K562 (cell line): ENCODE results near the gene DPP8.

Source experiments
- ADNP ChIP-seq: fragments of 200-800 bp; sonication (Bioruptor generic); IDR thresholded peaks from 2 replicates; pipeline ENCODE4 v1.6.1; 2016; ENCODE audit warnings: missing genetic modification characterization, missing compliant biosample characterization
- CTCF ChIP-seq, 3 experiments: IDR thresholded peaks in 2 of 3; conservative IDR thresholded peaks in 1 of 3; 2 replicates each; pipeline ENCODE4 v1.5.1; 2011 to 2012; ENCODE audit warnings: low read length in 3 of 3, mild to moderate bottlenecking in 3 of 3, control low read depth in 2 of 3, improper control_type of control experiment in 1 of 3, inconsistent platforms in 1 of 3, low read depth in 1 of 3, mixed read lengths in 1 of 3, moderate library complexity in 1 of 3; ENCODE audit not compliant: insufficient read depth in 2 of 3
- EHMT2 ChIP-seq: fragments of 450-650 bp; IDR thresholded peaks from 2 replicates; pipeline ENCODE4 v1.6.1; 2018; ENCODE audit warnings: antibody characterized with exemption
- EP300 ChIP-seq: IDR thresholded peaks from 2 replicates; pipeline ENCODE4 v1.6.1; 2012; ENCODE audit warnings: low read length, improper control_type of control experiment
- SRF ChIP-seq, 2 experiments: fragments of 250-450, 450-650 bp in 1 of 2; sonication (Bioruptor Pico) in 1 of 2; sonication (generic) in 1 of 2; formaldehyde crosslinking; IDR thresholded peaks; 2 replicates each; pipeline versions ENCODE4 v1.5.0 to v1.5.1; 2020 to 2022; ENCODE audit warnings: mild to moderate bottlenecking in 1 of 2, missing genetic modification reagents in 1 of 2
- TFE3 ChIP-seq: fragments of 450-650 bp; formaldehyde crosslinking; IDR thresholded peaks from 2 replicates; pipeline ENCODE4 v1.4.0; 2020; ENCODE audit warnings: mild to moderate bottlenecking, mixed read lengths
- TF ChIP-seq, protein P1 (sequence below): sonication (generic); formaldehyde crosslinking; IDR thresholded peaks from 2 replicates; pipeline ENCODE4 v1.9.0; 2022; ENCODE audit warnings: mild to moderate bottlenecking, missing genetic modification reagents
- TF ChIP-seq, protein P2 (sequence below), 2 experiments: fragments of 450-650 bp in 1 of 2; sonication (generic) in 1 of 2; formaldehyde crosslinking in 1 of 2; IDR thresholded peaks; 2 replicates each; pipeline versions ENCODE4 v1.7.1 to v1.9.0; 2016 to 2022; ENCODE audit warnings: inconsistent platforms in 1 of 2, mild to moderate bottlenecking in 1 of 2, missing genetic modification reagents in 1 of 2

- TF ChIP-seq TFE3 (CRISPR knock-in tag): no peak
- TF ChIP-seq, protein P1, sequence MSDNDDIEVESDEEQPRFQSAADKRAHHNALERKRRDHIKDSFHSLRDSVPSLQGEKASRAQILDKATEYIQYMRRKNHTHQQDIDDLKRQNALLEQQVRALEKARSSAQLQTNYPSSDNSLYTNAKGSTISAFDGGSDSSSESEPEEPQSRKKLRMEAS (CRISPR knock-in tag): no peak
- no peak for TF ChIP-seq EP300
- TF ChIP-seq EHMT2: no peak
- no peak for TF ChIP-seq CTCF (IDR thresholded peaks at IDR 0.05 in 2 of 3, conservative IDR thresholded peaks at IDR 0.05 in 1 of 3; ENCODE audit: insufficient read depth in 2 of 3, low read depth in 1 of 3, low read length in 3 of 3)
- TF ChIP-seq, protein P2, sequence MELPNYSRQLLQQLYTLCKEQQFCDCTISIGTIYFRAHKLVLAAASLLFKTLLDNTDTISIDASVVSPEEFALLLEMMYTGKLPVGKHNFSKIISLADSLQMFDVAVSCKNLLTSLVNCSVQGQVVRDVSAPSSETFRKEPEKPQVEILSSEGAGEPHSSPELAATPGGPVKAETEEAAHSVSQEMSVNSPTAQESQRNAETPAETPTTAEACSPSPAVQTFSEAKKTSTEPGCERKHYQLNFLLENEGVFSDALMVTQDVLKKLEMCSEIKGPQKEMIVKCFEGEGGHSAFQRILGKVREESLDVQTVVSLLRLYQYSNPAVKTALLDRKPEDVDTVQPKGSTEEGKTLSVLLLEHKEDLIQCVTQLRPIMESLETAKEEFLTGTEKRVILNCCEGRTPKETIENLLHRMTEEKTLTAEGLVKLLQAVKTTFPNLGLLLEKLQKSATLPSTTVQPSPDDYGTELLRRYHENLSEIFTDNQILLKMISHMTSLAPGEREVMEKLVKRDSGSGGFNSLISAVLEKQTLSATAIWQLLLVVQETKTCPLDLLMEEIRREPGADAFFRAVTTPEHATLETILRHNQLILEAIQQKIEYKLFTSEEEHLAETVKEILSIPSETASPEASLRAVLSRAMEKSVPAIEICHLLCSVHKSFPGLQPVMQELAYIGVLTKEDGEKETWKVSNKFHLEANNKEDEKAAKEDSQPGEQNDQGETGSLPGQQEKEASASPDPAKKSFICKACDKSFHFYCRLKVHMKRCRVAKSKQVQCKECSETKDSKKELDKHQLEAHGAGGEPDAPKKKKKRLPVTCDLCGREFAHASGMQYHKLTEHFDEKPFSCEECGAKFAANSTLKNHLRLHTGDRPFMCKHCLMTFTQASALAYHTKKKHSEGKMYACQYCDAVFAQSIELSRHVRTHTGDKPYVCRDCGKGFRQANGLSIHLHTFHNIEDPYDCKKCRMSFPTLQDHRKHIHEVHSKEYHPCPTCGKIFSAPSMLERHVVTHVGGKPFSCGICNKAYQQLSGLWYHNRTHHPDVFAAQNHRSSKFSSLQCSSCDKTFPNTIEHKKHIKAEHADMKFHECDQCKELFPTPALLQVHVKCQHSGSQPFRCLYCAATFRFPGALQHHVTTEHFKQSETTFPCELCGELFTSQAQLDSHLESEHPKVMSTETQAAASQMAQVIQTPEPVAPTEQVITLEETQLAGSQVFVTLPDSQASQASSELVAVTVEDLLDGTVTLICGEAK (IDR thresholded peaks at IDR 0.05): no peak
- TF ChIP-seq, protein P2 (CRISPR knock-in tag; IDR thresholded peaks at IDR 0.05): no peak
- no peak for TF ChIP-seq SRF (CRISPR knock-in tag; IDR thresholded peaks at IDR 0.05)
- no peak for TF ChIP-seq ADNP (tag)
Observed at GRCh38 chr15:65524226-65524625, 6.7 kb upstream of the DPP8 start.
